ENCODE results near the gene FRMD4A.
A peak's percentile ranks its signal among the peaks of the same experiment; 100 is the strongest.
"Not testable (repeated sequence)": the region's sequence is repeated elsewhere in the genome, so short reads cannot be mapped to it uniquely, and the experiment has no call there.

Gene FRMD4A

DNA sequence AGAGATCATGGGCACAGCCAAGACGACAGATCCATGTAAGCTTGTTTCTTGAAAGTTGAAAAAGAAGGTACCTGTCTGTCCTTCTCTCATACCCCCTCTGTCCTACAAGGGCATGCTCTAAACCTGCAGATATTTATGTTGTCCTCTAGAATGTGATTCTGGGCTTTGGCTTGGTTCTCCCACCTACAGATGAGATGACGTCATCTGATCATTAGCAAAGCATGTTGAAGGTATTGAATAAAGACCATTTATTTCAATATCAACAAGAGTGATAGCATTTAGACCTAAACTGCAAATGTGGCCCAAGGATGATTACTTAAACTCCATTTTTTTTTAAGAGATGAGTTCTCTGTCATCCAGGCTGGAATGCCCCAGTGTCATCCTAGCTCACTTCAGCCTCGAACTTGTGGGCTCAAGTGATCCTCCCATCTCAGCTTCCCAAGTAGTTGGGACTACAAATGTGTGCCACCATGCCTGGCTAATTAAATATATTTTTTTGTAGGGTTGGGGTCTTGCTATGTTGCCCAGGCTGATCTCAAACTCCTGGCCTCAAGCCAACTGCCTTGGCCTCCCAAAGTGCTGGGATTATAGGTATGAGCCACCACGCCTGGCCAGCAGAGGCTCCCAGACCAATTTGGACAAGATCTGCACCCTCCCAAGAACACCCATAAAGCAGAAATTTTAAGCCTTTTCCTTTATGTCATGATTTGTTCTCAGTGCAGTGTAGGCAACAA lies 559.8 kb downstream of the FRMD4A start:
- H3K36me3 ChIP-seq (ENCODE audit: low read depth), result no peaks in the 10 kb centered on the region
- no peaks in the 10 kb centered on the region for H3K27me3 ChIP-seq (ENCODE audit: insufficient read depth, poor library complexity, severe bottlenecking)
- ATAC-seq (ENCODE audit: low read depth) (no peak), DNase-seq (ENCODE audit: low spot score) (no peak)
- peak overlapping the region; percentile 53 for H3K27ac ChIP-seq (ENCODE audit: poor library complexity, severe bottlenecking)
- H3K4me3 ChIP-seq (ENCODE audit: severe bottlenecking), result no peak overlapping the region
- no peak for TF ChIP-seq CTCF (IDR thresholded peaks at IDR 0.05; ENCODE audit: poor library complexity, severe bottlenecking)
- H3K9me3 ChIP-seq (ENCODE audit: severe bottlenecking), result no peaks in the 10 kb centered on the region
- H3K4me1 ChIP-seq (ENCODE audit: insufficient read depth, poor library complexity, severe bottlenecking), result peaks cover 26% of the 10 kb centered on the region

DNA sequence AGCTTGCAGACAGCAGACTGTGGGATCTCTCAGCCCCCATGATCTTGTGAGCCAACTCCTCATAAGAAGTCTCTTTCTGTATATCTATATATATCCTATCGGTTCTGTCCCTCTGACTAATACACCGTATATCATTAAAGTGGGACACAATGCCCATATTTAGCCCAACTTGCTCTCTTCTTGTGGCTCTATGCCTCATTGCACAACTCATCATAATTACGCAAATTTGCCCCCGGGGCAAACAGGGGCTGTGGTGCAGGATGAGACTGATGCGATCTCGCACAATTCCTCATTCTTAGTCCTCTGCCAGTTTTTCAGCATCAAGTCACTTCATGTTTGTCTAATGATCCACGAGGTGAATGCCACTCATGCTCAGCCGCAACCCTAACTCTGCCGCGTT lies 560.8 kb downstream of the FRMD4A start:
- no peaks in the 10 kb centered on the region for H3K9me3 ChIP-seq (ENCODE audit: severe bottlenecking)
- ATAC-seq (ENCODE audit: low read depth), result peak; percentile 91
- H3K36me3 ChIP-seq (ENCODE audit: low read depth), result no peaks in the 10 kb centered on the region
- DNase-seq (ENCODE audit: low spot score), result peak; percentile 85
- peak overlapping the region; percentile 53 for H3K27ac ChIP-seq (ENCODE audit: poor library complexity, severe bottlenecking)
- TF ChIP-seq CTCF (IDR thresholded peaks at IDR 0.05; ENCODE audit: poor library complexity, severe bottlenecking), result no peak
- no peaks in the 10 kb centered on the region for H3K27me3 ChIP-seq (ENCODE audit: insufficient read depth, poor library complexity, severe bottlenecking)
- no peak overlapping the region for H3K4me3 ChIP-seq (ENCODE audit: severe bottlenecking)
- H3K4me1 ChIP-seq (ENCODE audit: insufficient read depth, poor library complexity, severe bottlenecking), result peaks cover 22% of the 10 kb centered on the region

DNA sequence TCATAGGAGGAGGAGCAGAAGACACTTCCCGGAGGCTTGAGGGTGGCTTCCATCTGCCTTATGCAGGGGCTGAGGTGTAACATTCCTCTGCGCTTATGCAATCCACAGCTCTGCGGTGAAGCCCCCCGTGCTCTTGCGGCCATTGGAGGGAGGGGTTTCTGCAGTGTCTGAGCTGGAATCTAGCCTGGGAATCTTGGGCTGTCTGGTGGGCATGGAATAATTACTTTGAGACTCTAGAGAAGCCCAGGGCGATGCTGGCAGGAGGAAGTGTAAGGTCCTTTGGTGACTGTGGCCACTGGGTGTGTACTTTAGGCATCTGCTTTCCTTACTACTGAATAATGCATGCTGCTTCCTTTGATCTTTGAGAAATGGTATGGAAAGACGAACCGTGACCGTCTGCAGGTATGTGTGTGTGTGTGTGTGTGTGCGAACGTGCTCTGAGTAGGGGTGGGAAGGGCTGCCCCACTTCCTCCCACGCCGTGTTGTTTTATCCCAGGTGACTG lies 563.0 kb downstream of the FRMD4A start:
- no peak overlapping the region for H3K4me3 ChIP-seq (ENCODE audit: severe bottlenecking)
- DNase-seq (ENCODE audit: low spot score) (no peak), ATAC-seq (ENCODE audit: low read depth) (no peak)
- H3K9me3 ChIP-seq (ENCODE audit: severe bottlenecking), result no peaks in the 10 kb centered on the region
- H3K4me1 ChIP-seq (ENCODE audit: insufficient read depth, poor library complexity, severe bottlenecking), result peaks cover 15% of the 10 kb centered on the region
- no peak overlapping the region for H3K27ac ChIP-seq (ENCODE audit: poor library complexity, severe bottlenecking)
- no peaks in the 10 kb centered on the region for H3K36me3 ChIP-seq (ENCODE audit: low read depth)
- no peak for TF ChIP-seq CTCF (IDR thresholded peaks at IDR 0.05; ENCODE audit: poor library complexity, severe bottlenecking)
- no peaks in the 10 kb centered on the region for H3K27me3 ChIP-seq (ENCODE audit: insufficient read depth, poor library complexity, severe bottlenecking)

DNA sequence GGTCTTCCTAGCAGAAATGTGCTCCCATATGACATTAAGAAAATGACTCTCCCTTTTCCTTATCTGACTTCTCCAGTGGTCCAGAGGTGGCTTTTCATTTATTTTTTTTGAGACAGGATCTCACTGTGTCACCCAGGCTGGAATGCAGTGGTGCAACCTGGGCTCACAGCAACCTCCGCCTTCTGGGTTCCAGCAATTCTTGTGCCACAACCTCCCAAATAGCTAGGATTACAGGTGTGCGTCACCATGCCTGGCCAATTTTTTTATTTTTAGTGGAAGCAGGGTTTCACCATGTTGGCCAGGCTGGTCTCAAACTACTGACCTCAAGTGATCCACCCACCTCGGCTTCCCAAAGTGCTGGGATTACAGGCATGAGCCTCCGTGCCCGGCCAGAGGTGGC lies 563.6 kb downstream of the FRMD4A start:
- H3K27ac ChIP-seq (ENCODE audit: poor library complexity, severe bottlenecking); H3K9me3 ChIP-seq (ENCODE audit: severe bottlenecking); H3K27me3 ChIP-seq (ENCODE audit: insufficient read depth, poor library complexity, severe bottlenecking); H3K36me3 ChIP-seq (ENCODE audit: low read depth); ATAC-seq (ENCODE audit: low read depth); DNase-seq (ENCODE audit: low spot score); H3K4me3 ChIP-seq (ENCODE audit: severe bottlenecking): not testable (repeated sequence)
- peaks cover 11% of the 10 kb centered on the region for H3K4me1 ChIP-seq (ENCODE audit: insufficient read depth, poor library complexity, severe bottlenecking)

- Histone ChIP-seq H3K36me3 (ENCODE audit: low read depth) (no peaks in the 10 kb centered on the region), H3K4me3 (ENCODE audit: severe bottlenecking) (no peak overlapping the region), H3K27me3 (ENCODE audit: insufficient read depth, poor library complexity, severe bottlenecking) (no peaks in the 10 kb centered on the region), H3K27ac (ENCODE audit: poor library complexity, severe bottlenecking) (no peak overlapping the region), H3K9me3 (ENCODE audit: severe bottlenecking) (no peaks in the 10 kb centered on the region), H3K4me1 (ENCODE audit: insufficient read depth, poor library complexity, severe bottlenecking) (peaks cover 11% of the 10 kb centered on the region)
- no peak for ATAC-seq (ENCODE audit: low read depth)
- DNase-seq (ENCODE audit: low spot score), result no peak
- no peak for TF ChIP-seq CTCF (IDR thresholded peaks at IDR 0.05; ENCODE audit: poor library complexity, severe bottlenecking)
These were observed 564.9 kb downstream of the FRMD4A start for GRCh38 chr10:13765641-13766341.
